GM19193 (cell line): ENCODE data around the gene MAB21L4.

Experiments
- POLR2A ChIP-seq: IDR thresholded peaks from 4 replicates; pipeline ENCODE4 v1.6.1; 2011; ENCODE audit not compliant: insufficient read depth, insufficient read length; ENCODE audit errors: extremely low read depth

Gene MAB21L4

GRCh38 chr2:240918258-240919091, 22.5 kb upstream of the MAB21L4 start:
- TF ChIP-seq POLR2A = no peak

GRCh38 chr2:240917684-240918257, 21.8 kb upstream of the MAB21L4 start:
- no peak for TF ChIP-seq POLR2A

- TF ChIP-seq POLR2A = no peak
Measured at GRCh38 chr2:240917009-240917683, 21.2 kb upstream of the MAB21L4 start.

- TF ChIP-seq POLR2A = no peak
Measured at GRCh38 chr2:240916571-240917008, 20.6 kb upstream of the MAB21L4 start.

DNA sequence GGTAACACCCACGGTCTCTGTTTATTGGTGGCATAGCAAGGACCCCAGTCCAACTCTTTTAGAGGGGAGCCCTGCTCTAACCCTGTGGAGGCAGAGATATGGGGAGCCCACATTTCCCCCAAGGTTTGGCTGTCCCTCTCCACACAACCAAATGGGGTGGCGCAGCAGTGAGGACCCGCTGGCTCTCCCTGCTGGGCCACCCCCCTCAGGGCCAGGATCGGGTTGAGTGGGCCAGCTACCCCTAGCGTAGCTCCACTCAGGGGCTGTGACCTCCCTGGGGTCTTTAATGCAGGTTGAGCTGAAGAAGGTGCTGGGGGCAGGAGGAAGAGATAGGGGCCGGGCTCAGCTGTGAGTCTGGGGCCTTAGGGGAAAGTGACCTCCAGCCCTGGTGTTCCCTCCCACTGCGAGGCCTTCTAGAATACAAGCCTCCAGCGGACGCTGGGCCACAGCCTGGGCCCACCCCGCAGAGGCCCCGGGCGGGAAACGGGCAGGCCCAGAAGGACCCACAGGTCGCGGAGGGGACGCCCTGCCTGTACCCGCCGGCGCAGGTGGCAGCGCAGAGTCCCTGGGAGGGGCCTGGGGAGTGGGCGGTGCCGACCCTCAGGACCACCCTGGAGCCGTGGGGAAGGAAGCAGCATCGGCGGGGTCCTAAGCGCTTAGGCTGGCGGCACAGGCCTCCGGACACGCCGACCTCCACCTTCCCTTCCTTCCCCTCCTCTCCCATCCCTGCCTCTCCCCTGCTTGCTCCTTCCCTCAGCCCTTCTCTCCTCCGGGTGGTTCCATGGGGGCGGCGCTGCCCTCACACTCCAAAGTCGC, 19.8 kb upstream of the MAB21L4 start:
- no peak for TF ChIP-seq POLR2A

- TF ChIP-seq POLR2A = no peak
Measured at GRCh38 chr2:240914645-240915525, 18.9 kb upstream of the MAB21L4 start.

GRCh38 chr2:240913810-240914644, 18.1 kb upstream of the MAB21L4 start:
- no peak for TF ChIP-seq POLR2A

DNA sequence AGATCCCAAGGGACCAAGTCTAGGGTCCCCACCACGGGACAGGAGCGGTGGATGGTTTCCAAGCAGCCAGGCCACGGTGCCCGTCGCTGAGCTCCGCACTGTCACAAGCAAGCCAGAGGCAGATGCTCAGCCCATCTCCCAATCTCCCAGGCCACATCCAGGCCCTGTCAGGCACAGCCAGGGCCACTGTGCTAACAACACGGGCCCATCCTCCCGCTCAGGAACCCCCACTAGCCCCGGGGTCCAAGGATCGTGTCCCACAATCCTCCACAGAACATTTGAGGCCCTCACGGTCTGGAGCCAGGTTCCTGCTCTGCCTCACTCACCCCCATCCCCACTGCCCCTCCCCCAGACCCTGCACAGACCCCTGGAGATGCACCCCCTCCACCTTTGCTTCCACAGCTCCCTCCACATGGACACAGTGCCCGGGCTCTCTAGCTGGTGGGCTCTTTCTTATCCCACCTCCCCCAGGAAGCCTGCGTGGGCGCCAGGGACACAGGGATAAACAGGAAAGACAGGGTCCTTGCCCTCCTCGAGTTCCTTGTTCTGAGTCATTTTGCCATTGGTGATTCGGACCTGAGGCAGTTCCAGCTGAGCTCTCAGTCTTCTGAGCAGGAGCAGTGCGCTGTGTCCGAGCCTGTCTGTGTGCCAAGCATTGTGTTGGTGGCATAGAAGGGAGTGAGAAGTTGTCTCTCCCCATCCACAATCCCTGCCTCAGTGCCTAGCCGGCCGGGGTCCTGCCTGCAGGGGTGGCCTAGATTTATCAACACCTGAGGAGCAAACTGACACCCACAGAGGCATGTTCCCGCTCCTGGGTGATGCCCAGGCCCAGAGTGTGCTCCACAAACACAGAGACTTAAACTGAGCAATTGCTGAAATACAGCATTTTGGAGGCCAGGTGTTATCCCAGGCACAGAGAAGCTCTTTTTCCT, 17.2 kb upstream of the MAB21L4 start:
- no peak for TF ChIP-seq POLR2A

GRCh38 chr2:240911641-240912265, 15.8 kb upstream of the MAB21L4 start:
- no peak for TF ChIP-seq POLR2A

- TF ChIP-seq POLR2A = no peak
Measured at GRCh38 chr2:240909216-240909974, 13.4 kb upstream of the MAB21L4 start.

GRCh38 chr2:240906911-240907590, 11.1 kb upstream of the MAB21L4 start:
- TF ChIP-seq POLR2A = no peak
